Measurements from ENCODE around the gene JPH2.
A peak's percentile ranks its signal among the peaks of the same experiment; 100 is the strongest.
"Not testable (repeated sequence)": the region's sequence is repeated elsewhere in the genome, so short reads cannot be mapped to it uniquely, and the experiment has no call there.

JPH2 gene

GRCh38 chr20:44211177-44212039 is 24.4 kb upstream of the JPH2 start:
- DNase-seq, result peak; percentile 20

DNA sequence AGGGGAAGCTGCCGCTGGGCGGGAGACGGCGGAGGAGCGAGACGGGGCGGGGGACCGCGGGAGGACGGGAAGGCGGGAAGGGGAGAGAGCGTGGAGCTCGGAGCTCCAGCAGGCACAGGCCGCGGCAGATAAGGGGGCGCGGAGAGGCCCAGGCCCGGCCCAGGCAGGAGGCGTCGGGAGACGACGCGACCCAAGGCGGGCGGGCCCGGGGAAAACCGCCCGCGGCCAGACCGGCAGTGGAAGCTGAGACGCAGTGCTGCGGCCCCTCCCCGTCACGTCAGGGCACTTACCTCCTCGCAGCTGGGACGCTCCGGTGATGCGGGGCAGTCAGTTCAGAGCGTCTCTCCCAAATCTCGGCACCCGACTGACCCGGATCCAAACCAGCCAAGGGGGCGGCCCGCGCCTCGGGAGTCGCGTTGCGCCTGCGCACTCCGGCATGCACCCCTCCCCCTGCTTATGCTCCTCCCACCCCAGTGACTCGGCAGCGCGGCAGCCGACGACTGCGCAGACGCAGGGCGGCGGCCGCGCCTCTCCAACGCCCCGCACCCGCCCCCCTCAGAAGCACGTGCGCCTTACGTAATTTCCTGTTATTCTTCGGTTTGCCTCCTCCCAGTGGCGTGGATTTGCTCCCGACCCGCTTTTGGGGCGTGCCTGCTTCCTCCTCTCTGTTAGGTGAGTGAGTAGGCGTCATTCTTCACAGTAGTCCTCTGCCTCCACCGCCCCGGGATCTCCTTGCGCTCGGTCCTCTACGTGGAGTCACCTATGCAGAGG is 23.6 kb upstream of the JPH2 start, which contains the start of gene OSER1:
TSS of gene OSER1 (minus strand) at position 366 of the 771 bp plus-strand sequence. CDS start 3,814 bp downstream, outside the sequence.
- DNase-seq, result peak; percentile 96

DNA sequence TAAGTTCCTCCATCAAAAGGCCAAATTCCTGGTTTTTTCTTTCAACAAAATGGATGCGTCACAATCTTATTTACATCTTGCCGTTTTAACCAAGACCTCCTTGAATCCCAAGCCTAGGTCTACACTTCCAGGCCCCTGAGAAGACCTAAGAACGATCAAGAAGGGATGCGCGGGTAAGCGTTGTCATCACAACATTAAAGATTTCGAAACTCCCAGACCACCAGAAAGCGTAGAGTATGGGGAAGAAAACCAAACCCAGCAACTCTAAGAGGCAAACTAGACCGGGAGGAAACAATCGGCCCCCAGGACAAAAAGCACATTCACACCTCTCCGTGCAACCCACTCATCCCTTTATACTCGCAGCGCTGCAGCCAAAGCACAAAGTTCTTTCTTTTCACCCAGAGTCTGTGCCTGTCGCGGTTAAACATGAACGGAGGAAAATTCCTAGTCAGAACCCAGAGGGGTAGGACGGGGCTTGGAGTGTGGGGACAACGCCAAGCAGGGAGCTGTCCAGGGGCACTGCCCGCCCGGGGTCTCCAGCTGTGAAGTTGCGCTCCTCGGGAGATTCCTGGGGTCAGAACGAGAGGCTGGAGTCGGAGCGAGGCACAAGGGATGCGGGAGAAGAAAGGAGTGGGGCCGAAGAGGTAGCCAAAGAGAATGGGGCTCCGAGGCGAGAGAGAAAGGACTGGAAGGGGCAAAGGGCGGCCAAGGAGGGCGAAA is 22.9 kb upstream of the JPH2 start:
- no peak for DNase-seq

DNA sequence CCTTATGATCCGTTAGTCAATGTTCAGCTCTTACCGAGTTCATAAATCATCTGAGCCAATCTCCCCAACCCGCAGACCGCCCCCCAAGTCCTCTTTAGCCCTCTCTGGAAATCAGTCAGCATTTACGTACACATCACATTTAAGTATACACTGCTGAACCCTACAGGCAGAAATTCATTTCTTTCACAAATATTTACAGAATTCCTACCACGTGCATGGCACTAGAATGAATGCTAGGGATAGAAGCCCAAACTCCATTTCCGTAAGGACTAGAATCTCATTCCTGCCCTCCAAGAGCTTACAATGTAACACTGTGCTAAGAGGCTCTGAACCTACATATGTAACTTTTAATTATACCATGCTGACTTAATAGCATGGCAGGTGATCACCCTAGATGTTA is 21.8 kb upstream of the JPH2 start:
- no peak for DNase-seq

DNA sequence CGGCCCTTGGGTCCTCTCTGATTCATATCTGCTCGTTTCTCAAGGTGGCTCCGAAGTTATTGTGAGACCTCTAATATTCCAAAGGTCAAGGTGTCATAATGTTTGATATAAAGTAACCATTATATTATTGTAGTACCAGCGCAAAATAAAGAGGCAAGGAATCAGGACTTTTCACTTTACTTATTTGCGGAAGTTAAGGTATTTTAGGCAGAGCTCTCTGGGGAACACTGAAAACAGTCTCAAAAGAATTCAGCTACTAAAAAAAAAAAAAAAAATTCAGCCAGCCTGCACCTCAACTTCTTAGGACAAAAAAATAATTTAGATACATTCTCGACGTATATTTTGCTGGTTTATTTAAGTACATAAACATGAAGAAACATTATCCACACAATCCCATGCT is 21.2 kb upstream of the JPH2 start:
- DNase-seq, result no peak

- DNase-seq, result no peak
These were observed 20.2 kb upstream of the JPH2 start for GRCh38 chr20:44207126-44207723.

DNA sequence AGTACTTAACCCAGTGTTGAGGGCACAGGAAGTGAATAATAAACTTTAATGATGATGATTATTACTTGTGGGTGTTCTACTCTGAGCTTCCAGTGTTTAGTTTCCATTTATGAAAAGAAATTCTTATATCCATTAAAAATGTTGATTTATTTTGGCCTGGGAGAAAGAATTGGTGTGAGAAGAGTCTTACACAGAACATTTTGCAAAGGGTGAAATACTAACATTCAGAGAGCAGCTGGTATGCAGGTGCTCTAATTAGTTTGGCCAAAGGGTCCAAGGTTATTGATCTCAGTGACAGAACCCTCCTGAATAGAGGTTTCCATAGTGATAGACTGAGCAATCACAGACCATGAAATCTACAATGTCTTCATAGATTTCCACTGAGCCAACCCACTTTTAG is 19.1 kb upstream of the JPH2 start:
- no peak for DNase-seq

DNA sequence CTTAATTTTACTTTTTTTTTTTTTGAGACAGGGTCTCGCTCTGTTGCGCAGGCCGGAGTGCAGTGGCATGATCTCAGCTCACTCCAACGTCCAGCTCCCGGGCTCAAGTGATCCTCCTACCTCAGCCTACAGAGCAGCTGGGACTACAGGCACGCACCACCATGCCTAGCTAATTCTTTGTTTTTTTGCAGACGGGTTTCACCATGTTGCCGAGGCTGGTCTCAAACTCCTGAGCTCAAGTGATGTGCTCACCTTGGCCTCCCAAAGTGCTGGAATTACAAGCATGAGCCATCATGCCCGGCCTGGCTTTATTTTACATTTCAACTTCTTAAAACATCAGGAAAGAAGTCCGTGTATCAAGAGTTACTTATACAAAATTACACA is 17.8 kb upstream of the JPH2 start:
- no peak for DNase-seq

DNA sequence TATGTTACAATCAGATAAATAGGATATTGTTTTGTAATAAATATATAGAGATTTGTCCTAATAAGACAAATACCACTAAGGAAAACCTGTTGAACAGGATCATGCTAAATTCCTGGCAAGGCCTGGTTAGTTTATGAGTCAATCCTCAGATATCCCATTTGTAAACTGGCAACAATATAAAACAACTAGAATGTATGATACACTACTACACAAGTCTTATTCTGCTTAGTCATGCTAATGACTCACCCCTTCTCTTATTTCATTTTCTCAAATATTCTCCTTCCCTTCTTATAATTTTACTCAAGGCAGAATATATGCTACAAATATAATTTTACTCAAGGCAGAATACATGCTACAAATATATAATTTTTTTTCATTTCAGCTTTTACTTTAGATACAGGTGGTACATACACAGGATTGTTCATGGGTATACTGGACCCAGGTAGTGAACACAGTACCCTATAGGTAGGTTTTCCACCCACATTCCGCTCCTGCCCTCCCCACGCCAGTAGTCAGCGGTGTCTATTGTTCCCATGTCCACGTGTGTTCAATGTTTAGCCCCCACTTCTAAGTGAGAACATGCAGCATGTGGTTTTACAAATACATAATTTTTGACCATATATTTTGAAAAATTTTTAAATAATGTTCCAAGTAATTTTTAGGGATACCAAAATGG is 17.3 kb upstream of the JPH2 start:
- no peak for DNase-seq

GRCh38 chr20:44203161-44203560 is 16.2 kb upstream of the JPH2 start:
- no peak for DNase-seq

DNA sequence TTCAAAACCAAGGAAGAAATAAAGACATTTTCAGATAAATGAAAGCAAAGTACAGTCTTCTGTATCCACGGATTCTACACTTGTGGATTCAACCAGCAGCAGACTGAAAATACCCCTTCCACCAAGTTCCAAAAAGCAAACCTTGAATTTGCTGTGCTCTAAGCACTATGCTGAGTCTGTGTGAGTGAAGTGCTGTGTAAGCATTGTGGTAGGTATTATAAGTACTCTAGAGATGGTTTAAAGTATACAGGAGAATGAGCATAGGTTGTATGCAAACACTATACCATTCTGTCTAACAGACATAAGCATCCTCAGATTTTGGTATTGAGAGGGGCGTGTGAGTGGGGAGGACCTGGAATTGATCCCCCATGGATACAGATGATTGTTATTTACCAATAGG is 14.0 kb upstream of the JPH2 start:
- DNase-seq, result no peak

- DNase-seq, result no peak
These were observed 13.4 kb upstream of the JPH2 start for GRCh38 chr20:44200371-44200770.

DNA sequence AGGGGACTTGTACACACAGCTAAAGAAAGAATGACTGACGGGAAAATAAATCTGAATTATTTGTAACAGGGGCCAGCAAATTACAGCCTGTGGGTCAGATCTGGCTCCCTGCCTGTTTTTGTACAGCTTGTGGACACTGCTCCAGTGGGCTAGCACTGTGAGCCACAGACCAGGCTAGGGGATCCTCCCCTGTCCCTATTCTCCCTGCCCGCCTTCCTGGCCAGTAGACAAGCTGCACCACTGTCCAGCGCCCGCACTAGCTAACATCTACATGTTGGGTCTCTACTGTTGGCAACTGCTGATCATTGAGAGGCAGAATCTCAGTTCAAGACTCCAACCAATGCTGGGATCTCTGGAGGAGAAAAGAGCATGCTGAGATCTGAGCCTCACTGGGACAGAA is 12.9 kb upstream of the JPH2 start:
- no peak for DNase-seq

DNA sequence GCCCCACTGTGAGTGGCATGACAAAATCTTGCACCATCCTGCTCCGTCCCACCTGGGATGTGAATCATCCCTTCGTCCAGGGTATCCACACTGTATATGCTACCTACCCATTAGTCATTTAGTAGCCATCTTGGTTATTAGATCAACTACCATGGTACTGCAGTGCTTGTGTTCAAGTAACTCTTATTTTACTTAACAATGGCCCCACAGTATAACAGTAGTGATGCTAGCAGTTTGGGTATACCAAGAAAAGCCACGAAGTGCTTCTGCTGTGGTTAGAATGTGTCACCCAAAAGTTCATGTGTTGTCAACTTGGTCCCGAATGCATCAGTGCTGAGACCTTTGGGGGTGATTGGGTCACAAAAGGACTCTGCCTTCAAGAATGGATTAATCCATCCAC is 11.9 kb upstream of the JPH2 start:
- DNase-seq, result no peak

- DNase-seq, result no peak
These were observed 9.3 kb upstream of the JPH2 start for GRCh38 chr20:44196271-44196670.

DNA sequence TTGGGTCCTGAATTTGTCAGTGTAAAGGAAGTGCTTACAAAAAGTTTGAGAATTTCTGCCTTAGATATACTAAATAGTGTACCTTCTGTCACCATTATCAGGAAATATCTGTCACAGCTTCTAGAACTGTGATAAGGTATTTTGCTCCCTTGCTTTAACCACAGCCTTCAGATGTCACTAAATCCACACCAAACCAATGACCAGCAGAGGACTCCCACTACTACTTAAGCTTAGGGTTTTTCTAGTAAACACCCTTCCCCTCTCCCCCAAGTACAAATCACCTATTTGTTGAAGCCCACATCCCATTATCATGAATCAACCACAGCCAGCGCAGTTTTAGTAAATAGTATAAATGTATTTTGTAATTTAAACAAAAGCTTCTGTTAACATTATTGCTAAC is 8.6 kb upstream of the JPH2 start:
- DNase-seq, result no peak

- DNase-seq, result no peak
These were observed 6.8 kb upstream of the JPH2 start for GRCh38 chr20:44193801-44194200.

DNA sequence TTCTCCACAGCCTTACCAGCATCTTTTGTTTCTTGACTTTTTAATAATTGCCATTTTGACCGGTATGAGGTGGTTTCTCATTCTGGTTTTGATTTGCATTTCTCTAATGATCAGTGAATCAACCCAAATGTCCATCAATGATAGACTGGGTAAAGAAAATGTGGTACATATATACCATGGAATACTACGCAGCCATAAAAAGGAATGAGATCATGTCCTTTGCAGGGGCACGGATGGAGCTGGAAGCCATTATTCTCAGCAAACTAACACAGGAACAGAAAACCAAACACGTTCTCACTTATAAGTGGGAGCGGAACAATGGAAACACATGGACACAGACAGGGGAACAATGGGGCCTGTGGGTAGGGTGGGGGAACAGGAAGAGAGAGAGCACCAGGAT is 4.7 kb upstream of the JPH2 start:
- not testable (repeated sequence) for DNase-seq

DNA sequence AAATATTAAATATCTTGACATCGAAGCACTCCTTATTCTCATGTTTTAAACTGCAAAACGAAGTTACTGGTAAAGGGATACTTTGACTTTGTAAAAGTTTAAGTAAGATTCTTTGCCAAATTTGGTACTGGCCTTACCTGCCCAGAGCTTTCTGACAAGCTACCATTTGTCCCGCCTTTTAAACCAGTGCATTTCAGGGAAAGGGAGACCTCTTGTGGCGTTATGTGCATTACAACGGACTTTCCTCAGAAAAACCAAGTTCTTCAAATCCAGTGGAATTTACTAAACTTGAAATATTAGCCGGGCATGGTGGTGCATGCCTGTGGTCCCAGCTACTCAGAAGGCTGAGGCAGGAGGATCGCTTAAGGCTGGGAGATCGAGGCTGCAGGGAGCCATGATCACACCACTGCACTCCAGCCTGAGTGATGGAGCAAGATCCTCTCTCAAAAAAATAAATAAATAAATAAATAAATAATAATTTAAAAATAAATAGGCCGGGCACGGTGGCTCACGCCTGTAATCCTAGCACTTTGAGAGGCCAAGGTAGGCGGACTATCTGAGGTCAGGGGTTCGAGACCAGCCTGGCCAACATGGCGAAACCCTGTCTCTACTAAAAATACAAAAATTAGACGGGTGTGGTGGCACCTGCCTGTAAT is 3.3 kb upstream of the JPH2 start:
- DNase-seq, result peak; percentile 27

DNA sequence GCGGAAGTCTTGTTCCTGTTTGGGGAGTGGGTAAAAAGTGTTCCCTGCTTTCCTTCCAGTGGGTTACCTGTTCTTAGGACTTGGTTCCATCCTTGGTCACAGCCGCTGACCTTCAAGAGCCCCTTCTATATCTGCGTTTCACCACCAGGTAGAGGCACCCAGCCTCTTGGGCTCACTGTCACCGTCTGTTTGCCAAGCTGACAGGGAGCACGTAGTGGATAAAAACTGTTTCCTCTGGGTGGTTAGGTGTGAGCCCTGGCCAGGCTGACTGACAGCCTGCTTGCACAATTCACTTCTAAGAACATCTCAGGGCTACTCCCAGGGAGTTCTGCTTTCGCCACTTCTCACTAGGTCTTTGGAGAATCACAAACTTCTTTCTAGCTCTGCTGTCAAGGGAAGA is 1.8 kb upstream of the JPH2 start:
- DNase-seq, result no peak

- DNase-seq, result no peak
These were observed 1.1 kb upstream of the JPH2 start for GRCh38 chr20:44187772-44188709.

Data from NCI-H1105 (cell line).